Effector memory CD4-positive, alpha-beta T cell (primary cell): ENCODE data around the gene RNU5B-1.
"Not testable (repeated sequence)": the region's sequence is repeated elsewhere in the genome, so short reads cannot be mapped to it uniquely, and the experiment has no call there.

Source experiments
- DNase-seq, 3 donors: peaks; one replicate each; pipeline ENCODE4 v3.0.0-alpha.2; 2020
- H3K27ac ChIP-seq: 2 replicates; pipeline ENCODE4 v1.7.0; 2013; ENCODE audit warnings: mild to moderate bottlenecking, low read length, moderate library complexity; ENCODE audit not compliant: insufficient read depth, poor library complexity, severe bottlenecking
- H3K27me3 ChIP-seq: replicated peaks from 2 replicates; pipeline ENCODE4 v1.7.0; 2013; ENCODE audit warnings: mild to moderate bottlenecking, low read length; ENCODE audit not compliant: insufficient read depth, control insufficient read depth, poor library complexity, severe bottlenecking
- H3K36me3 ChIP-seq: 2 replicates; pipeline ENCODE4 v1.7.0; 2013; ENCODE audit warnings: mild to moderate bottlenecking, low read length, moderate library complexity; ENCODE audit not compliant: control insufficient read depth, insufficient read depth
- H3K4me1 ChIP-seq: 2 replicates; pipeline ENCODE4 v1.7.0; 2013; ENCODE audit warnings: low read length, mild to moderate bottlenecking; ENCODE audit not compliant: control insufficient read depth, insufficient read depth, poor library complexity, severe bottlenecking
- H3K4me3 ChIP-seq: 2 replicates; pipeline ENCODE4 v1.7.0; 2013; ENCODE audit warnings: low read length, low read depth, mild to moderate bottlenecking; ENCODE audit not compliant: insufficient read depth, poor library complexity, severe bottlenecking
- H3K9me3 ChIP-seq: 2 replicates; pipeline ENCODE4 v1.7.0; 2013; ENCODE audit warnings: mild to moderate bottlenecking, low read length, moderate library complexity; ENCODE audit not compliant: control insufficient read depth

RNU5B-1 gene

GRCh38 chr15:65342493-65342892 lies 38.0 kb downstream of the RNU5B-1 start:
- H3K4me3 ChIP-seq, result no peak overlapping the region
- no peak for DNase-seq
- H3K36me3 ChIP-seq, result no peaks in the 10 kb centered on the region
- no peak overlapping the region for H3K27ac ChIP-seq
- H3K27me3 ChIP-seq, result no peaks in the 10 kb centered on the region
- no peaks in the 10 kb centered on the region for H3K4me1 ChIP-seq
- H3K9me3 ChIP-seq, result no peaks in the 10 kb centered on the region

- Histone ChIP-seq H3K4me1 (no peaks in the 10 kb centered on the region), H3K36me3 (no peaks in the 10 kb centered on the region), H3K9me3 (no peaks in the 10 kb centered on the region), H3K4me3 (no peak overlapping the region), H3K27ac (no peak overlapping the region), H3K27me3 (no peaks in the 10 kb centered on the region)
- DNase-seq, result no peak
These were observed 39.0 kb downstream of the RNU5B-1 start for GRCh38 chr15:65343374-65343981.

- H3K27ac ChIP-seq, result no peak overlapping the region
- H3K27me3 ChIP-seq, result no peaks in the 10 kb centered on the region
- H3K4me3 ChIP-seq, result no peak overlapping the region
- no peak for DNase-seq
- no peaks in the 10 kb centered on the region for H3K4me1 ChIP-seq
- no peaks in the 10 kb centered on the region for H3K36me3 ChIP-seq
- no peaks in the 10 kb centered on the region for H3K9me3 ChIP-seq
These were observed 39.9 kb downstream of the RNU5B-1 start for GRCh38 chr15:65344214-65344913.

GRCh38 chr15:65344914-65345275 lies 40.4 kb downstream of the RNU5B-1 start:
- no peak for DNase-seq
- Histone ChIP-seq H3K9me3 (no peaks in the 10 kb centered on the region), H3K4me1 (no peaks in the 10 kb centered on the region), H3K36me3 (no peaks in the 10 kb centered on the region), H3K27me3 (no peaks in the 10 kb centered on the region), H3K27ac (no peak overlapping the region), H3K4me3 (no peak overlapping the region)

GRCh38 chr15:65346856-65347598 lies 42.5 kb downstream of the RNU5B-1 start:
- DNase-seq, result no peak
- Histone ChIP-seq H3K4me1 (no peaks in the 10 kb centered on the region), H3K9me3 (no peaks in the 10 kb centered on the region), H3K27ac (no peak overlapping the region), H3K36me3 (no peaks in the 10 kb centered on the region), H3K4me3 (no peak overlapping the region), H3K27me3 (no peaks in the 10 kb centered on the region)

GRCh38 chr15:65347756-65348155 lies 43.3 kb downstream of the RNU5B-1 start:
- H3K4me3 ChIP-seq, H3K27ac ChIP-seq, H3K36me3 ChIP-seq, DNase-seq, H3K4me1 ChIP-seq, H3K27me3 ChIP-seq, H3K9me3 ChIP-seq: not testable (repeated sequence)

GRCh38 chr15:65349338-65349737 lies 44.9 kb downstream of the RNU5B-1 start:
- Histone ChIP-seq H3K27ac (no peak overlapping the region), H3K36me3 (no peaks in the 10 kb centered on the region), H3K9me3 (no peaks in the 10 kb centered on the region), H3K27me3 (no peaks in the 10 kb centered on the region), H3K4me1 (no peaks in the 10 kb centered on the region), H3K4me3 (no peak overlapping the region)
- DNase-seq, result no peak

GRCh38 chr15:65351972-65352371 lies 47.5 kb downstream of the RNU5B-1 start:
- DNase-seq, H3K36me3 ChIP-seq, H3K27ac ChIP-seq, H3K9me3 ChIP-seq, H3K4me3 ChIP-seq, H3K4me1 ChIP-seq: not testable (repeated sequence)
- H3K27me3 ChIP-seq, result peaks cover 12% of the 10 kb centered on the region
